Astrocyte (in vitro differentiated cells and primary cell): ENCODE data around the gene GOLGA6B.

Experiments used
- CTCF ChIP-seq: IDR thresholded peaks from 2 replicates; pipeline ENCODE4 v1.5.1; 2011; ENCODE audit warnings: low read depth, mild to moderate bottlenecking, inconsistent platforms, low read length, moderate library complexity; ENCODE audit not compliant: insufficient read depth
- EZH2 ChIP-seq: IDR thresholded peaks from 2 replicates; pipeline ENCODE4 v1.6.1; 2012; ENCODE audit warnings: mild to moderate bottlenecking, low read length, inconsistent platforms; ENCODE audit not compliant: insufficient read depth

- TF ChIP-seq CTCF (no peak), EZH2 (no peak)
Observed at GRCh38 chr15:72685301-72685924, 30.9 kb downstream of the GOLGA6B start.
